ENCODE data around the gene TBX15. TPM values are rescaled to one million over a fixed set of nuclear protein-coding genes. Genes with fewer than 3 reads are reported as not detected.

TBX15 gene
- total RNA-seq, 1 donor from 2014 or later = not detected

GRCh38 chr1:118899340-118899739 lies 88.8 kb downstream of the TBX15 start:
- intact Hi-C loops (cut with micrococcal nuclease) = no loop called here

GRCh38 chr1:118898712-118899111 lies 89.4 kb downstream of the TBX15 start:
- intact Hi-C loops (cut with micrococcal nuclease) = no loop called here

- intact Hi-C loops (cut with micrococcal nuclease) = no loop called here
Observed at GRCh38 chr1:118896416-118896815, 91.7 kb downstream of the TBX15 start.

- intact Hi-C loops (cut with micrococcal nuclease) = no loop called here
Observed at GRCh38 chr1:118894836-118895235, 93.3 kb downstream of the TBX15 start.

- intact Hi-C loops (cut with micrococcal nuclease) = no loop called here
Observed at GRCh38 chr1:118890851-118891384, 97.2 kb downstream of the TBX15 start.

GRCh38 chr1:118884946-118885345 lies 103.2 kb downstream of the TBX15 start:
- intact Hi-C loops (cut with micrococcal nuclease) = no loop called here

- intact Hi-C loops (cut with micrococcal nuclease) = no loop called here
Observed at GRCh38 chr1:118881751-118882150, 106.4 kb downstream of the TBX15 start.

- intact Hi-C loops (cut with micrococcal nuclease) = no loop called here
Observed at GRCh38 chr1:118878661-118879060, 109.5 kb downstream of the TBX15 start.

- intact Hi-C loops (cut with micrococcal nuclease) = no loop called here
Observed at GRCh38 chr1:118877668-118878396, 110.3 kb downstream of the TBX15 start.

- intact Hi-C loops (cut with micrococcal nuclease) = no loop called here
Observed at GRCh38 chr1:118871582-118872171, 116.5 kb downstream of the TBX15 start.

GRCh38 chr1:118868387-118868786 lies 119.8 kb downstream of the TBX15 start:
- intact Hi-C loops (cut with micrococcal nuclease) = no loop called here

- intact Hi-C loops (cut with micrococcal nuclease) = no loop called here
Observed at GRCh38 chr1:118866330-118866729, 121.8 kb downstream of the TBX15 start.

- intact Hi-C loops (cut with micrococcal nuclease) = no loop called here
Observed at GRCh38 chr1:118863688-118864087, 124.5 kb downstream of the TBX15 start.

- intact Hi-C loops (cut with micrococcal nuclease) = no loop called here
Observed at GRCh38 chr1:118862755-118863154, 125.4 kb downstream of the TBX15 start.

- intact Hi-C loops (cut with micrococcal nuclease) = no loop called here
Observed at GRCh38 chr1:118861216-118861615, 126.9 kb downstream of the TBX15 start.

GRCh38 chr1:118859999-118860398 lies 128.1 kb downstream of the TBX15 start:
- intact Hi-C loops (cut with micrococcal nuclease) = no loop called here

GRCh38 chr1:118846443-118846842 lies 141.7 kb downstream of the TBX15 start:
- intact Hi-C loops (cut with micrococcal nuclease) = no loop called here

GRCh38 chr1:118842452-118843201 lies 145.5 kb downstream of the TBX15 start:
- intact Hi-C loops (cut with micrococcal nuclease) = no loop called here

GRCh38 chr1:118841521-118841920 lies 146.6 kb downstream of the TBX15 start:
- intact Hi-C loops (cut with micrococcal nuclease) = no loop called here
